Frontal cortex (tissue), 4 donors: ENCODE results near the gene NEK5. TPM values are rescaled to one million over a fixed set of nuclear protein-coding genes. Genes with fewer than 3 reads are reported as not detected.

Source experiments
- DNase-seq, 2 donors: peaks; one replicate each; pipeline ENCODE4 v3.0.0; 2012; ENCODE audit warnings: low spot score in 2 of 2
- FAIRE-seq: peaks from 2 replicates; lab custom pipeline; 2012; peaks lifted over from hg19 to GRCh38; lab: Jason Lieb, UNC
- total RNA-seq: library from RNA; depleted of rRNA; stranded (reverse); fragments of >200 nt; gene quantifications from one replicate; pipeline ENCODE4 v1.2.3, GENCODE V29; 2014
- donor health status: control.
- donor health status: control.
- donor health status: control.

NEK5 gene
- total RNA-seq, 1 donor from 2014 or later = 0.82 TPM

DNA sequence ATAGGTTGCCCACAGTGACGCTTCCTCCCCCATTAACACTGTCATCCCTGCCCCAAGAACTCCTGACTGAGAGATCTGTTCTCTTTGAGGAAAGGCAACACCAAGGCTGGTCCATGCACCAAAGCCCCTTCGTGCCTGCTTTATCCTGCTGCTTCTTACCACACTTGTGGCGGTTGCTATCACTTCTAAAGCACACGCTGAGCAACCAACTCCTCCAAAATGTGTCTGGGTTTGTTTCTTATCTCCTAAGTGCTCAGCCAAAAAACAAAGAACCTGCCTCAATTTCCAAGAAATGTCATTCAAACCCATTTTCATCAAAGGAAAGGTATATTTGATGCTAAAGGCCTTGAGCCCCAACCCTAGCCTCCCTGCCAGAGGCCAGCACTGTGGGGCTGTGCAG lies 132.2 kb downstream of the NEK5 start:
- no peak for FAIRE-seq
- DNase-seq = no peak

DNA sequence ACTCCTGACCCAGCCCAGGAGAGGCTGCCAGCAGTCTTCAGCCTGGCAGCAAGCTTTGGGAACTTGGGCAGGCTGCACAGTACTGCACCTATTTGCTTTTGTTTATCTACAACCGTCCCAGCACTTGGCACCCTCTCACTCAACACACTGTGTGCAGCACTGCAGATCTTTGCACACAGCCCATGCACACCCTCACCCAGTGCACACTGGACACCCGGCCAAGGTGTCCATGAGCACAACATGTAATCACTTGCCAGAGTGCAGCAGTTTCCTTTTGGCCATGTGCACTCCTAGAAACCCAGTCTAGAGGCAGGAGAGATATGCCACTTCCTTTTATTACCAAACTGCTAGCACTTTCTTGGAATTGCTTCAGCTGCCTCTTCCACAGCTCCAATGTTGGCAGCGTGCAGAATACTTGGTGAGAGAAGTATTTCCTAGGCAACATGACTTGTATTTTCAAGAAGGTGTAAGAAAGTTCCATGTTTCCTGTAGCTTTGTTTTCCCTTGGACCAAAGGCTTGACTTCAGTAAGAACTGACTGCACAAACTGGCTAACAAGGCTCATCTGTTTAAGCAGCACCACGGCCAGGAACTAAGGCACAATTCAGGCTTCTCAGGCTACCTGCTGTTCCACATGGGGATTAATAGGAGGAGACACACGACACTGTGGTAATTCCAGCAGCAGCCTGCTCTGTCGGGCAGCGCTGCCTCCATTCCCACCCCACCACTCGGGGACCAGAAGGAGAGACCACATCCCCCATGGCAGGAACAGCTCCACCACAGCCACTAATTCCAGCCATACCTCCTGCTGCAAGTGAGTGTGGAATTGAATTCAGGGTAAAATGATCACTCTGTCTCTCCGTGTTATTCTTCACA lies 133.0 kb downstream of the NEK5 start:
- DNase-seq (no peak), FAIRE-seq (no peak)

DNA sequence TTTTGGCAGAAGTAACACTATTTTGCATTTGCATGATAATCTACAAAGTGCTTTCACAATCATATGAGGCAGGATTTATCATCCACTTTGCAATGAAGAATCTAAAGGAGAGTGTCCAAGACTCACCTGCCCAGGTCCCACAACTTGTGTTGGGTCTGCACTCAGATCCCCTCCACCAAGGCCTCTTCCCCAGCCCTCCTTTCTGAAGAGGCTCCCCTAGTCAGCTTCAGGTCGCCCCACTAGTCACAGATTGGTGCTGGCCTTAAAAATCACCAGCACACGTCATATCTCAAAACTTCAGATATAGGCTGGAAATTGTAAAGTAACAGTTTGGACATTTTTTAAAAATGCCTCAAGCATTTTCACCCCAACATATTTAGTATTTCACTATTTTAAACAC lies 135.2 kb downstream of the NEK5 start:
- FAIRE-seq (no peak), DNase-seq (no peak)

DNA sequence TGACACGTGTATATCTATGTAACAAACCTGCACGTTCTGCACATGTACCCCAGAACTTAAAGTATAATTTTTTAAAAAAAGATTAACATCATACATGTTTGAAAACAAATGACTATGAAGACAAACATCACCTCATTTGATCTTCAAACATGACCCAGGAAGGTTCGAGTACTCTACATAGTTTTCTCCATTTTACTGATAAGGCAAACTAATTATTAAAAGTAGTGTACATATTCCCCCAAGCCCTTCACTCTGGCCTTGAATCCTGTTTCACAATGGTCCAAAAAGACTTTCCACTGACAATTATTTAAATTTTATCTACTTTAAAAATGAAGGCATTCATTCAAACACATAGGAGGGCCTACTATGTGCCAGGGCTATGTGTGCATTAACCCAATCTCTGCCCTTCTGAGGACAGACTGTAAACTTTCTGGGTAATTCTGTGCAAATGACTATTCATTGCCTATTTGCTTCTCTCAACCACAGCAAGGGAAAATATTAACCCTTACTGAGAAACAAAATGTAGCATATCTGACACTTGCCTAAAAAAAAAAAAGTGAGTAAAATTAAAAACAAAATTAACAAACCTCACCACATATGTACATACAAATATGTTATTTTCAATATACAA lies 139.8 kb downstream of the NEK5 start:
- no peak for FAIRE-seq

More for the DNA sequence above, 139.8 kb downstream of the NEK5 start:
- no peak for DNase-seq

Other genes starting within 250 kb of the NEK5 start
- gene ATP7B, start 117.6 kb downstream of the NEK5 start, total RNA-seq = 7.3 TPM
- gene ALG11, start 116.7 kb downstream of the NEK5 start, total RNA-seq = 20.8 TPM
- gene UTP14C, start 104.4 kb downstream of the NEK5 start, total RNA-seq = 22.8 TPM
- gene NEK3, start 30.5 kb upstream of the NEK5 start, total RNA-seq = 8.6 TPM